Esophagus muscularis mucosa (tissue), 4 donors: ENCODE data around the gene LGALS9.
"Not testable (repeated sequence)": the region's sequence is repeated elsewhere in the genome, so short reads cannot be mapped to it uniquely, and the experiment has no call there.

Source experiments
- CTCF ChIP-seq, 3 experiments: fragments of 200-600 bp in 2 of 3; fragments of 450-650 bp in 1 of 3; sonication (generic) in 2 of 3; IDR thresholded peaks; one replicate each; pipeline ENCODE4 v1.5.1; 2017 to 2019; ENCODE audit warnings: antibody characterized with exemption in 3 of 3, mild to moderate bottlenecking in 2 of 3, moderate library complexity in 1 of 3
- EP300 ChIP-seq: sonication (generic); formaldehyde crosslinking; IDR thresholded peaks from one replicate; pipeline ENCODE4 v1.6.1; 2017; ENCODE audit warnings: antibody characterized with exemption
- POLR2A ChIP-seq: fragments of 450-650 bp; IDR thresholded peaks from one replicate; pipeline ENCODE4 v1.6.1; 2017; ENCODE audit warnings: antibody characterized with exemption, moderate library complexity, mild to moderate bottlenecking, low read depth
- POLR2AphosphoS5 ChIP-seq, 2 donors: sonication (generic); formaldehyde crosslinking; IDR thresholded peaks; one replicate each; pipeline ENCODE4 v1.6.1; 2017; ENCODE audit warnings: antibody characterized with exemption in 2 of 2

- not testable (repeated sequence) for TF ChIP-seq CTCF (IDR thresholded peaks at IDR 0.05); POLR2A; EP300; POLR2AphosphoS5 (IDR thresholded peaks at IDR 0.05)
These were observed 35.3 kb downstream of the LGALS9 start for GRCh38 chr17:27666270-27666669.
